ENCODE results near the gene TXNDC15. TPM values are rescaled to one million over a fixed set of nuclear protein-coding genes. Genes with fewer than 3 reads are reported as not detected.
"Not testable (repeated sequence)": the region's sequence is repeated elsewhere in the genome, so short reads cannot be mapped to it uniquely, and the experiment has no call there.

Gene TXNDC15
- polyA plus RNA-seq, 1 donor (not counting 4 experiments of a cell fraction or from before 2014, with no cell fraction given): 31.4 TPM

DNA sequence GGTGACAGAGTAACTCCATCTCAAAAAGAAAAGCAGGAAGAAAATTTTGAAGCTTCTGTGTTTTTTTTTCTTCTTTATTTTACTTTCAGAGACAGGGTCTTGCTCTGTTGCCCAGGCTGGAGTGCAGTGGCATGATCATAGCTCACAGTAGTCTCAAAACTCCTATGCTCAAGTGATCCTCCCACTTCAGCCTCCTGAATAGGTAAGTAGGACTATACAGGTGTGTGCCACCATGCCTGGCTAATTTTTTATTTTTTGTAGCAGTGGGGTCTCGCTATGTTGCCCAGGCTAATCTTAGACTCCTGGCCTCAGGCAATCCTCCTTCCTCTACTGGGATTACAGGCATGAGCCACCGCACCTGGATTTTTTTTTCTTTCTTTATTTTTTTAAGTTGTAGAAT lies 38.5 kb upstream of the TXNDC15 start:
- Histone ChIP-seq H3K9me1 (ENCODE audit: control insufficient read depth, extremely low read depth, insufficient read depth, low read length) (no peaks in the 10 kb centered on the region), H3K9ac (ENCODE audit: control insufficient read depth, extremely low read depth, insufficient read depth, low read length) (no peak overlapping the region), H3K79me2 (ENCODE audit: control insufficient read depth, insufficient read depth, low read length) (no peaks in the 10 kb centered on the region), H4K20me1 (ENCODE audit: control insufficient read depth, extremely low read depth, insufficient read depth, low read length) (no peaks in the 10 kb centered on the region), H3K27ac (ENCODE audit: control insufficient read depth, insufficient read depth, low read length) (no peak overlapping the region), H3K4me2 (ENCODE audit: control insufficient read depth, extremely low read depth, insufficient read depth, low read depth, low read length) (no peak overlapping the region), H3K36me3 (ENCODE audit: control insufficient read depth in 2 of 2, extremely low read depth in 1 of 2, insufficient read depth in 2 of 2, low read length in 2 of 2) (peaks cover 0 to 2% of the 10 kb centered on the region in 2 experiments), H3K4me3 (ENCODE audit: control insufficient read depth in 2 of 3, extremely low read depth in 1 of 3, insufficient read depth in 2 of 3, low read depth in 1 of 3, low read length in 3 of 3) (no peak overlapping the region), H3K9me3 (ENCODE audit: control insufficient read depth, low read depth, low read length) (no peaks in the 10 kb centered on the region), H3K27me3 (ENCODE audit: control insufficient read depth, extremely low read depth, insufficient read depth, low read length) (no peaks in the 10 kb centered on the region), H3K4me1 (ENCODE audit: control insufficient read depth, extremely low read depth, insufficient read depth, low read length) (no peaks in the 10 kb centered on the region), H2AFZ (ENCODE audit: control insufficient read depth, low read length) (no peak overlapping the region)
- FAIRE-seq (no peak), DNase-seq (ENCODE audit: low read depth, low spot score) (no peak)
- dilution Hi-C loops (cut with MboI; ENCODE audit: extremely low pct_ligation_motif_present, low sequenced_read_pairs): no loop called here
- TF ChIP-seq, protein P1, sequence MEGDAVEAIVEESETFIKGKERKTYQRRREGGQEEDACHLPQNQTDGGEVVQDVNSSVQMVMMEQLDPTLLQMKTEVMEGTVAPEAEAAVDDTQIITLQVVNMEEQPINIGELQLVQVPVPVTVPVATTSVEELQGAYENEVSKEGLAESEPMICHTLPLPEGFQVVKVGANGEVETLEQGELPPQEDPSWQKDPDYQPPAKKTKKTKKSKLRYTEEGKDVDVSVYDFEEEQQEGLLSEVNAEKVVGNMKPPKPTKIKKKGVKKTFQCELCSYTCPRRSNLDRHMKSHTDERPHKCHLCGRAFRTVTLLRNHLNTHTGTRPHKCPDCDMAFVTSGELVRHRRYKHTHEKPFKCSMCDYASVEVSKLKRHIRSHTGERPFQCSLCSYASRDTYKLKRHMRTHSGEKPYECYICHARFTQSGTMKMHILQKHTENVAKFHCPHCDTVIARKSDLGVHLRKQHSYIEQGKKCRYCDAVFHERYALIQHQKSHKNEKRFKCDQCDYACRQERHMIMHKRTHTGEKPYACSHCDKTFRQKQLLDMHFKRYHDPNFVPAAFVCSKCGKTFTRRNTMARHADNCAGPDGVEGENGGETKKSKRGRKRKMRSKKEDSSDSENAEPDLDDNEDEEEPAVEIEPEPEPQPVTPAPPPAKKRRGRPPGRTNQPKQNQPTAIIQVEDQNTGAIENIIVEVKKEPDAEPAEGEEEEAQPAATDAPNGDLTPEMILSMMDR (optimal IDR thresholded peaks at IDR 0.05 in 1 of 3, IDR thresholded peaks at IDR 0.05 in 1 of 3, conservative IDR thresholded peaks at IDR 0.05 in 1 of 3; ENCODE audit: extremely low read depth in 1 of 3, insufficient read depth in 2 of 3, low read length in 3 of 3): no peak

DNA sequence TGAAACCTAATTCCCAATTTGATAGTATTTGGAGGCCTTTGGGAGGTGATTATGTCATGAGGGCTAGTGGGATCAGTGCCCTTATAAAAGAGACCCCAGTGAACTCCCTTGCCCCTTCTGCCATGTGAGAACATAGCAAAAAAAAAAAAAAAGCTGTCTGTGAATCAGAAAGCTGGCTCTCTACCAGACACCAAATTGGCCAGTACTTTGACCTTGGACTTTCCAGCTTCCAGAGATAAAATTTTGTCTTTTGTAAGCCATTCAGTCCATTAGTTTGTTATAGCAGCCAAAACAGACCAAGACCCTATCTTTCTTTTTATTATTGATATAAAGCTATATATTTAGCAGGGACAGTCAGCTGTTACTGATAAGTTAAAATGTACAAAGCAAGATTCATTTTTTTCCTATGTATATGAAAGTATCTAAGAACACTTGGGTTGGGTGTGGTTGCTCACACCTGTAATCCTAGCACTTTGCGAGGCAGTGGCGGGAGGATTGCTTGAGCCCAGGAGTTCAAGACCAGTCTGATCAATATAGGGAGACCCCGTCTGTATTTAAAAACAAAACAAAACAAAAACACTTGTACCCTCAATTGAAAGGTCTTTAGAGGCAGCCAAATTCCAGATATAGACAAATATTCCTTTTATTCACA lies 36.5 kb upstream of the TXNDC15 start:
- H3K36me3 ChIP-seq (ENCODE audit: control insufficient read depth in 2 of 2, extremely low read depth in 1 of 2, insufficient read depth in 2 of 2, low read length in 2 of 2): peaks cover 2 to 4% of the 10 kb centered on the region in 2 experiments
- dilution Hi-C loops (cut with MboI; ENCODE audit: extremely low pct_ligation_motif_present, low sequenced_read_pairs): no loop called here
- TF ChIP-seq EZH2 (IDR thresholded peaks at IDR 0.05; ENCODE audit: low read length): no peak
- TF ChIP-seq, protein P1 (optimal IDR thresholded peaks at IDR 0.05 in 1 of 3, IDR thresholded peaks at IDR 0.05 in 1 of 3, conservative IDR thresholded peaks at IDR 0.05 in 1 of 3; ENCODE audit: extremely low read depth in 1 of 3, insufficient read depth in 2 of 3, low read length in 3 of 3): no peak

DNA sequence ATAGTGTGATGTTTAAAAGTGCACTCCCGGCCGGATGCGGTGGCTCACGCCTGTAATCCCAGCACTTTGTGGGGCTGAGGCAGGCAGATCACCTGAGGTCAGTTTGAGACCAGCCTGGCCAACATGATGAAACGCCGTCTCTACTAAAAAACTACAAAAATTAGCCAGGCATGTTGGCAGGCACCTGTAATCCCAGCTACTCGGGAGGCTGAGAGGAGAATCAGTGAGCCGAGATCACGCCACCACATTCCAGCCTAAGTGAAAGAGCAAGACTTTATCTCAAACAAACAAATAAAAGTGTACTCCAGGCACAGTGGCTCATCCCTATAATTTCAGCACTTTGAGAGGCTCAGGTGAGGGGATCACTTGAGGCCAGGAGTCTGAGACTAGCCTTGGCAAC lies 35.8 kb upstream of the TXNDC15 start:
- H3K4me3 ChIP-seq (ENCODE audit: control insufficient read depth in 2 of 3, extremely low read depth in 1 of 3, insufficient read depth in 2 of 3, low read depth in 1 of 3, low read length in 3 of 3); H3K9me1 ChIP-seq (ENCODE audit: control insufficient read depth, extremely low read depth, insufficient read depth, low read length); H3K36me3 ChIP-seq (ENCODE audit: control insufficient read depth in 2 of 2, extremely low read depth in 1 of 2, insufficient read depth in 2 of 2, low read length in 2 of 2); H4K20me1 ChIP-seq (ENCODE audit: control insufficient read depth, extremely low read depth, insufficient read depth, low read length); FAIRE-seq; H3K79me2 ChIP-seq (ENCODE audit: control insufficient read depth, insufficient read depth, low read length); H3K9me3 ChIP-seq (ENCODE audit: control insufficient read depth, low read depth, low read length); H2AFZ ChIP-seq (ENCODE audit: control insufficient read depth, low read length); H3K4me1 ChIP-seq (ENCODE audit: control insufficient read depth, extremely low read depth, insufficient read depth, low read length); H3K9ac ChIP-seq (ENCODE audit: control insufficient read depth, extremely low read depth, insufficient read depth, low read length); H3K27ac ChIP-seq (ENCODE audit: control insufficient read depth, insufficient read depth, low read length); DNase-seq (ENCODE audit: low read depth, low spot score); H3K27me3 ChIP-seq (ENCODE audit: control insufficient read depth, extremely low read depth, insufficient read depth, low read length); dilution Hi-C loops (cut with MboI; ENCODE audit: extremely low pct_ligation_motif_present, low sequenced_read_pairs); H3K4me2 ChIP-seq (ENCODE audit: control insufficient read depth, extremely low read depth, insufficient read depth, low read depth, low read length): not testable (repeated sequence)

More for the DNA sequence above, 36.5 kb upstream of the TXNDC15 start:
- Histone ChIP-seq H3K27me3 (ENCODE audit: control insufficient read depth, extremely low read depth, insufficient read depth, low read length) (no peaks in the 10 kb centered on the region), H4K20me1 (ENCODE audit: control insufficient read depth, extremely low read depth, insufficient read depth, low read length) (no peaks in the 10 kb centered on the region), H3K79me2 (ENCODE audit: control insufficient read depth, insufficient read depth, low read length) (no peaks in the 10 kb centered on the region), H2AFZ (ENCODE audit: control insufficient read depth, low read length) (no peak overlapping the region), H3K4me3 (ENCODE audit: control insufficient read depth in 2 of 3, extremely low read depth in 1 of 3, insufficient read depth in 2 of 3, low read depth in 1 of 3, low read length in 3 of 3) (no peak overlapping the region), H3K9me3 (ENCODE audit: control insufficient read depth, low read depth, low read length) (no peaks in the 10 kb centered on the region), H3K4me1 (ENCODE audit: control insufficient read depth, extremely low read depth, insufficient read depth, low read length) (no peaks in the 10 kb centered on the region), H3K4me2 (ENCODE audit: control insufficient read depth, extremely low read depth, insufficient read depth, low read depth, low read length) (no peak overlapping the region), H3K9ac (ENCODE audit: control insufficient read depth, extremely low read depth, insufficient read depth, low read length) (no peak overlapping the region), H3K27ac (ENCODE audit: control insufficient read depth, insufficient read depth, low read length) (no peak overlapping the region), H3K9me1 (ENCODE audit: control insufficient read depth, extremely low read depth, insufficient read depth, low read length) (no peaks in the 10 kb centered on the region)
- FAIRE-seq (no peak), DNase-seq (ENCODE audit: low read depth, low spot score) (no peak)
